ENCODE measurements around the gene BCL2L1. TPM values are rescaled to one million over a fixed set of nuclear protein-coding genes. Genes with fewer than 3 reads are reported as not detected.
A peak's percentile ranks its signal among the peaks of the same experiment; 100 is the strongest.

Gene BCL2L1
- total RNA-seq: 10 to 100 TPM; 60.3 to 89.5 TPM
- 46.6 TPM for polyA plus RNA-seq (2013, experiment 1 of 2)
- polyA plus RNA-seq (2013, experiment 2 of 2): 43.2 TPM
- long read RNA-seq, experiment 1, partial matches to known transcripts: 1 of 38 reads
- long read RNA-seq, experiment 1, other reads (novel, unspliced or antisense): 32 of 38 reads
- long read RNA-seq, experiment 2, transcript BCL2L1-208 (3 exons, 894 nt): minor isoform, 9 of 119 reads
- long read RNA-seq, experiment 2, transcript BCL2L1-201 (3 exons, 2,610 nt): major isoform, 30 of 119 reads
- long read RNA-seq, experiment 2, transcript BCL2L1-203 (2 exons, 2,578 nt): minor isoform, 6 of 119 reads
- long read RNA-seq, experiment 2, partial matches to known transcripts: 0 of 119 reads
- long read RNA-seq, experiment 2, other reads (novel, unspliced or antisense): 72 of 119 reads
- long read RNA-seq, experiment 3, transcript BCL2L1-203 (2 exons, 2,578 nt): minor isoform, 8 of 171 reads
- long read RNA-seq, experiment 3, transcript BCL2L1-201 (3 exons, 2,610 nt): major isoform, 46 of 171 reads
- long read RNA-seq, experiment 3, transcript BCL2L1-208 (3 exons, 894 nt): minor isoform, 14 of 171 reads
- long read RNA-seq, experiment 3, partial matches to known transcripts: 0 of 171 reads
- long read RNA-seq, experiment 3, other reads (novel, unspliced or antisense): 103 of 171 reads
- long read RNA-seq, experiment 4, transcript BCL2L1-208 (3 exons, 894 nt): major isoform, 5 of 27 reads
- long read RNA-seq, experiment 4, partial matches to known transcripts: 0 of 27 reads
- long read RNA-seq, experiment 4, other reads (novel, unspliced or antisense): 19 of 27 reads

DNA sequence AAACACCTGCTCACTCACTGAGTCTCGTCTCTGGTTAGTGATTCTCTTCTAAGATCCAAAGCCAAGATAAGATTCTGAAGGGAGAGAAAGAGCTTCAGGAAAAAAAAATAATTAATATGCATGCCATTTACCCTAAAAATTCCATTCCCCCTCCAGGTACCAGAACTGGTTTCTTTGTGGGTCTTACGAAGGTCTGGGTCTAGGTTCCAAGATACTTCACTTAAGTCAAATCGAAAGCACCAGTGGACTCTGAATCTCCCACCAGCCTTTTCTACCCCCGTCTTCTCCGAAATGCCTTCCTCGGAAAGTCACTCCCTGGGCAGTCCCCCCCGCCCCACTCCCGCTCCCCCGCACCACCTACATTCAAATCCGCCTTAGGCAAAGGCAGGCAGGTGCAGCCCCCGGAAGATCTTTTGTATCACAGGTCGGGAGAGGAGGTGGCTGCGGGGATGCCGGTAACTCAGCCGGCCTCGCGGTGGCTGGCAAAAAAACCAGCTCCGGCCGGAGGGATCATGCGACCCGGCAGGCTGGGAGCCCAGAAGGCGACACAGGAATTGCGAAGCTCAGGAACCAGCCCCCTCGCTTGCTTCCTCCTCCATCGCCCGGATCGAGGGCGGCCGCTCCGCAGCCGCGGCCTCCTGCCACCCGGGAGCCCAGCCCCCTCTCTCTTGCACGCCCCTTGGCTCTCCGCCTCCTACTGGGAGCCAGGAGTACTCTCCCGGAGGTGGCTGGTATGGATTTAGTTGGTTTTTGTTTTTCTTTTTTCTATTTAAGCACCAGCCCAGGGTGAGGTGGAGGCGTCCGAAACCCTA, at the start of gene BCL2L1:
Gene BCL2L1 (minus strand): TSS at position 612 of the 812 bp plus-strand sequence. CDS start 650 bp downstream, outside the sequence.
- H3K9ac ChIP-seq (ENCODE audit: extremely low read depth, low read length, poor library complexity, severe bottlenecking): peak within 1 kb of the TSS; percentile 86
- peak within 1 kb of the TSS; percentile 73 for H3K4me3 Mint-ChIP-seq
- peaks cover 33% of the 10 kb centered on the region for H3K36me3 ChIP-seq (ENCODE audit: control insufficient read depth, insufficient read depth, low read length)
- no peaks in the 10 kb centered on the region for H3K27me3 Mint-ChIP-seq (ENCODE audit: insufficient read depth)
- H3K27ac Mint-ChIP-seq: peak within 1 kb of the TSS; percentile 97
- no peaks in the 10 kb centered on the region for H3K9me3 Mint-ChIP-seq
- H3K9me3 ChIP-seq (ENCODE audit: control insufficient read depth, low read length): no peaks in the 10 kb centered on the region
- peaks cover 35% of the 10 kb centered on the region for H3K36me3 Mint-ChIP-seq (ENCODE audit: low read depth)
- H3K27me3 ChIP-seq (ENCODE audit: control insufficient read depth, insufficient read depth, low read length, poor library complexity, severe bottlenecking): no peaks in the 10 kb centered on the region
- H3K27ac ChIP-seq (ENCODE audit: low read depth, low read length): peak within 1 kb of the TSS; percentile 98
- H3K4me3 ChIP-seq (ENCODE audit: low read length): peak within 1 kb of the TSS; percentile 83
- WGBS, 2 experiments (ENCODE audit: insufficient coverage in 1 of 2, insufficient read length in 1 of 2): 5 to 7% methylated on average over 12 to 36 of the region's 38 CpGs
- H3K4me1 ChIP-seq (ENCODE audit: control insufficient read depth, insufficient read depth, low read length): peaks cover 12% of the 10 kb centered on the region
- DNase-seq: peak; percentile 90
- TF ChIP-seq, protein P1, sequence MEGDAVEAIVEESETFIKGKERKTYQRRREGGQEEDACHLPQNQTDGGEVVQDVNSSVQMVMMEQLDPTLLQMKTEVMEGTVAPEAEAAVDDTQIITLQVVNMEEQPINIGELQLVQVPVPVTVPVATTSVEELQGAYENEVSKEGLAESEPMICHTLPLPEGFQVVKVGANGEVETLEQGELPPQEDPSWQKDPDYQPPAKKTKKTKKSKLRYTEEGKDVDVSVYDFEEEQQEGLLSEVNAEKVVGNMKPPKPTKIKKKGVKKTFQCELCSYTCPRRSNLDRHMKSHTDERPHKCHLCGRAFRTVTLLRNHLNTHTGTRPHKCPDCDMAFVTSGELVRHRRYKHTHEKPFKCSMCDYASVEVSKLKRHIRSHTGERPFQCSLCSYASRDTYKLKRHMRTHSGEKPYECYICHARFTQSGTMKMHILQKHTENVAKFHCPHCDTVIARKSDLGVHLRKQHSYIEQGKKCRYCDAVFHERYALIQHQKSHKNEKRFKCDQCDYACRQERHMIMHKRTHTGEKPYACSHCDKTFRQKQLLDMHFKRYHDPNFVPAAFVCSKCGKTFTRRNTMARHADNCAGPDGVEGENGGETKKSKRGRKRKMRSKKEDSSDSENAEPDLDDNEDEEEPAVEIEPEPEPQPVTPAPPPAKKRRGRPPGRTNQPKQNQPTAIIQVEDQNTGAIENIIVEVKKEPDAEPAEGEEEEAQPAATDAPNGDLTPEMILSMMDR (conservative IDR thresholded peaks at IDR 0.05): peak; percentile 90
- H3K4me1 Mint-ChIP-seq: peaks cover 50% of the 10 kb centered on the region

DNA sequence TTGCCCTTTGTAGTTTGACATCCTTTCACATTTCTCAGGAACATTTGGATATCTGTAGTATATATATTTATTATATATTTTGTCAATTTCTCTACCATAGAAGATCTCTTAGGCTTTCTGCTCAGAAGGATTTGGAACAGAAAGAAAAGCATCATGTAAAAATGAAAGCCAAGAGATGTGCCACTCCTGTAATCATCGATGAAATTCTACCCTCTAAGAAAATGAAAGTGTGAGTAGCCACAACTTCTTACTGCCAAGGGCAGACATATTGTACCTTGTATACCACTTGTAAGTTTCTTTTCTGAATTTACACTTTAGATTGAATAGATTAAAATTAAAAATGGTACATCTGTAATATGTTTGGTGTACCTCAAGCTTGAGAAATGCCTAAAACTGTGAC, 47.6 kb upstream of the BCL2L1 start:
- 92 to 100% methylated on average over 1 of the region's 1 CpG for WGBS, 2 experiments (ENCODE audit: insufficient coverage in 1 of 2, insufficient read length in 1 of 2)
- TF ChIP-seq, protein P1 (conservative IDR thresholded peaks at IDR 0.05): no peak
- H3K4me1 ChIP-seq (ENCODE audit: control insufficient read depth, insufficient read depth, low read length): no peaks in the 10 kb centered on the region
- Mint-ChIP-seq H3K27ac (no peak overlapping the region), H3K4me3 (no peak overlapping the region), H3K9me3 (no peaks in the 10 kb centered on the region), H3K4me1 (no peaks in the 10 kb centered on the region), H3K27me3 (ENCODE audit: insufficient read depth) (no peaks in the 10 kb centered on the region), H3K36me3 (ENCODE audit: low read depth) (peaks cover 76% of the 10 kb centered on the region)
- H3K27me3 ChIP-seq (ENCODE audit: control insufficient read depth, insufficient read depth, low read length, poor library complexity, severe bottlenecking): no peaks in the 10 kb centered on the region
- H3K36me3 ChIP-seq (ENCODE audit: control insufficient read depth, insufficient read depth, low read length): peaks cover 84% of the 10 kb centered on the region
- no peak overlapping the region for H3K9ac ChIP-seq (ENCODE audit: extremely low read depth, low read length, poor library complexity, severe bottlenecking)
- DNase-seq: no peak
- no peak overlapping the region for H3K27ac ChIP-seq (ENCODE audit: low read depth, low read length)
- H3K9me3 ChIP-seq (ENCODE audit: control insufficient read depth, low read length): no peaks in the 10 kb centered on the region
- H3K4me3 ChIP-seq (ENCODE audit: low read length): no peak overlapping the region

DNA sequence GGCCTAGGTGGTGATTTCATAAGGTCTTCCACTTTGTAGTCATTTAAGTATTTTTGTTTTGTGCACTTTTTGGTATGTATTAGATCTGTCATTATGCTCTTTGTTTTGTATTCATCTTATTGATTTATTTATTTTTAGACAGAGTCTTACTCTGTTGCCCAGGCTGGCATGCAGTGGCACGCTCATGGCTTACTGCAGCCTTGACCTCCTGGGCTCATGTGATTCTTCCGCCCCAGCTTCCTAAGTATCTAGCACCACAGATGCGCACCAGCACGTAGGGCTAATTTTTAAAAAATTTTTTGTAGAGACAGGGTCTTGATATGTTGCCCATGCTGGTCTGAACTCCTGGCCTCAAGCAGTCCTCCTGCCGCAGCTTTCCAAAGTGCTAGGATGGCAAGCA, 47.0 kb upstream of the BCL2L1 start:
- Histone ChIP-seq H3K27ac (ENCODE audit: low read depth, low read length) (no peak overlapping the region), H3K4me1 (ENCODE audit: control insufficient read depth, insufficient read depth, low read length) (no peaks in the 10 kb centered on the region), H3K9me3 (ENCODE audit: control insufficient read depth, low read length) (no peaks in the 10 kb centered on the region), H3K9ac (ENCODE audit: extremely low read depth, low read length, poor library complexity, severe bottlenecking) (no peak overlapping the region), H3K36me3 (ENCODE audit: control insufficient read depth, insufficient read depth, low read length) (peaks cover 87% of the 10 kb centered on the region), H3K4me3 (ENCODE audit: low read length) (no peak overlapping the region), H3K27me3 (ENCODE audit: control insufficient read depth, insufficient read depth, low read length, poor library complexity, severe bottlenecking) (no peaks in the 10 kb centered on the region)
- H3K9me3 Mint-ChIP-seq: no peaks in the 10 kb centered on the region
- H3K27me3 Mint-ChIP-seq (ENCODE audit: insufficient read depth): no peaks in the 10 kb centered on the region
- H3K27ac Mint-ChIP-seq: peak overlapping the region; percentile 37
- no peaks in the 10 kb centered on the region for H3K4me1 Mint-ChIP-seq
- peaks cover 77% of the 10 kb centered on the region for H3K36me3 Mint-ChIP-seq (ENCODE audit: low read depth)
- WGBS, 2 experiments (ENCODE audit: insufficient coverage in 1 of 2, insufficient read length in 1 of 2): 92 to 97% methylated on average over 4 to 5 of the region's 5 CpGs
- TF ChIP-seq, protein P1 (conservative IDR thresholded peaks at IDR 0.05): no peak
- H3K4me3 Mint-ChIP-seq: no peak overlapping the region
- no peak for DNase-seq

Measured in endodermal cell (in vitro differentiated cells).